GM23248 (cell line): Measurements from ENCODE around the gene RCSD1.

Experiments
- EZH2 ChIP-seq: fragments of 200-600 bp; sonication (generic); IDR thresholded peaks from 2 replicates; pipeline ENCODE4 v1.6.1; 2018; ENCODE audit warnings: antibody characterized with exemption, mild to moderate bottlenecking; ENCODE audit not compliant: insufficient read depth, poor library complexity, severe bottlenecking
- EZH2phosphoT487 ChIP-seq: fragments of 200-600 bp; sonication (generic); IDR thresholded peaks from 2 replicates; pipeline ENCODE4 v1.6.1; 2018; ENCODE audit warnings: antibody characterized with exemption, moderate library complexity, mild to moderate bottlenecking, low read depth; ENCODE audit not compliant: insufficient read depth

GRCh38 chr1:167681024-167681423 lies 51.0 kb downstream of the RCSD1 start:
- TF ChIP-seq EZH2 (no peak), EZH2phosphoT487 (no peak)
